ENCODE data around the gene BRIP1. TPM values are rescaled to one million over a fixed set of nuclear protein-coding genes. Genes with fewer than 3 reads are reported as not detected.

BRIP1 gene
- total and polyA plus RNA-seq, 7 experiments from 2014 or later, result 0.64 to 19.9 (median 1.6) TPM

DNA sequence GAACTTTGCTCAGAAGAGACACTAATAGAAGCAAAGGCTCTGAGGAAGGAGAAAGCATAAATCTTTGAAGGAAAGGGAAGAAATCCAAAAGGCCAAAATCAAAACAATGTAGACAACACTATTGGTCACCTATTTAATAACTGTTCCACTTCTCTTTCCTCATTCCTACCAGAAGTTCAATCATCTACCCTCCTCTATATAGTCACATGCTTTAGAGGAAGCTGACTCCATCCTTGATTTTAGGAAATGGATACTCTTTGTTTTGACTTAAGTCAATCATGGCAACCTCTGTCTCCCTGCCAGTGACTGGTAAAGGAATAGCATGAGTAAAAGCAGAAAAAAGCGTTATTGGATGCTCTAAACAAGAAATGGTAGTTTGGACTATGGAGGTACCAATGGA lies 7.3 kb downstream of the BRIP1 start:
- intact Hi-C loops (cut with micrococcal nuclease), result no loop called here

DNA sequence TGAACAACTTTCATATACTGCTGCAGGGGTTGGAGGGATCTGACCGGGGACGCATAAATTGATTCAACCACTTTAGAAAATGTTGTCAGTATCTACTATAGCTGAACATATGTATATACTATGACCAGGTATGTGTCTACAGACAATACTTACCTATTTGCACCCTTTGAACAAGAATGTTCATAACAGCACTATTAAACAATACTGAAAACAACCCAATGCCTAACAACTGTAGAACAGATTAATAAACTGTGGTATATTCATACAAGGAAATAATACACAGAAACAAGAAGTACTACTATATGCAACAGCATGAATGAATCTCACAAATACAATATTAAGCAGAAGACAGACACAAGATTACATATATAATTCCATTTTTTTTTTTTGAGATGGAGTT lies 10.5 kb downstream of the BRIP1 start:
- ATAC-seq (no peak), DNase-seq (no peak)
- H3K27me3 Mint-ChIP-seq, result no peaks in the 10 kb centered on the region
- no peaks in the 10 kb centered on the region for H3K27me3 ChIP-seq (ENCODE audit: control insufficient read depth in 2 of 2, insufficient read depth in 2 of 2, low read length in 2 of 2)
- intact Hi-C loops (cut with micrococcal nuclease), result no loop called here
- H3K9me3 Mint-ChIP-seq, result no peaks in the 10 kb centered on the region
- no peak overlapping the region for H3K27ac ChIP-seq (ENCODE audit: low read depth, low read length)
- no peak overlapping the region for H3K4me3 Mint-ChIP-seq
- H3K27ac Mint-ChIP-seq, result no peak overlapping the region
- H3K4me1 Mint-ChIP-seq, result peaks cover 0 to 21% (median 0%) of the 10 kb centered on the region in 7 donors
- no peak overlapping the region for H3K4me3 ChIP-seq (ENCODE audit: low read length)
- ChIA-PET POLR2A (no interaction called here), CTCF (no interaction called here)
- H3K9me3 ChIP-seq (ENCODE audit: control insufficient read depth in 2 of 3, low read length in 3 of 3), result no peaks in the 10 kb centered on the region
- H3K4me1 ChIP-seq (ENCODE audit: control insufficient read depth in 2 of 2, insufficient read depth in 2 of 2, low read length in 2 of 2), result no peaks in the 10 kb centered on the region
- no peaks in the 10 kb centered on the region for H3K36me3 ChIP-seq (ENCODE audit: control insufficient read depth in 2 of 3, insufficient read depth in 3 of 3, low read length in 3 of 3)
- H3K36me3 Mint-ChIP-seq, result peaks cover 0 to 17% (median 14%) of the 10 kb centered on the region in 5 donors

More for the DNA sequence above, 7.3 kb downstream of the BRIP1 start:
- Mint-ChIP-seq H3K4me1 (peaks cover 0 to 30% (median 0%) of the 10 kb centered on the region in 7 donors), H3K27me3 (no peaks in the 10 kb centered on the region), H3K4me3 (no peak overlapping the region), H3K9me3 (no peaks in the 10 kb centered on the region), H3K27ac (no peak overlapping the region), H3K36me3 (peaks cover 0 to 17% (median 10%) of the 10 kb centered on the region in 5 donors)
- Histone ChIP-seq H3K4me3 (ENCODE audit: low read length) (no peak overlapping the region), H3K36me3 (ENCODE audit: control insufficient read depth in 2 of 3, insufficient read depth in 3 of 3, low read length in 3 of 3) (no peaks in the 10 kb centered on the region), H3K4me1 (ENCODE audit: control insufficient read depth in 2 of 2, insufficient read depth in 2 of 2, low read length in 2 of 2) (no peaks in the 10 kb centered on the region), H3K9me3 (ENCODE audit: control insufficient read depth in 2 of 3, low read length in 3 of 3) (no peaks in the 10 kb centered on the region), H3K27ac (ENCODE audit: low read depth, low read length) (no peak overlapping the region), H3K27me3 (ENCODE audit: control insufficient read depth in 2 of 2, insufficient read depth in 2 of 2, low read length in 2 of 2) (no peaks in the 10 kb centered on the region)
- DNase-seq (no peak), ATAC-seq (no peak)
- ChIA-PET POLR2A (no interaction called here), CTCF (no interaction called here)

DNA sequence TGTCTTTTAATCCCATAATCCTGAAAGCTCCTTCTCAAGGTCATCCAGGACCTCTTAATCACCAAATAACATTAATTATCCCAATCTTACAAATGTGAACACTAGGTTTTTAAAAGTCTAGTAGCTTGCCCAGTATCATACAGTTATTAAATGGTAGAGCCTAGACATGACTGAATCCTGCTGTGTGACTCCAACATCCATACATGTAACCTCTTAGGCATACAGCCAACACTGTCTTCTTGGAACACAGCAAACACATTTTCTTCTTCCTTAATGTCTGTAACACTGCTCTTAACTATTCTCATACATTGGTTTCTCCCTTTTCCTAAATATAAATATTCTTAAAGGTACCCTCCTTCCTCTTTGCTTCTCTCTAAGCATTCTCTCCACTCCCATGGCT lies 13.7 kb downstream of the BRIP1 start:
- POLR2A ChIA-PET, result no interaction called here

DNA sequence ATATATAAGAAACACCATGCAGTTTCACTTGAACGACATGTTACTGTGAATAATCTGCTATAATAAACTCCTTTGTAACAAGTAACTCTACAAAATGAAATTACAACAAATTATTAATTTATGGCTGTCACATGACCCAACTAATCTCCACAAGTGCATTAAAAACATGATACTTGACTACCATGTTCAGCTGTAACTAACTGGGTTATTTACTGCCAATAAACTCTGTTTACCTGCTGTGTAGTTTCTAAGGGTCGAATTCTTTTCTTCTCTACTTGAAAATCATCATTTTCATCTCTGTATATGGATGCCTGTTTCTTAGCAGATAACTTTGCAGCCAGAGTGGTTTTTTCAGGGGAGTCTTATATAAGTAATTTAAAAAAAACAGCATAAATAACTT lies 14.4 kb downstream of the BRIP1 start:
- Mint-ChIP-seq H3K27me3 (no peaks in the 10 kb centered on the region), H3K36me3 (peaks cover 0 to 24% (median 12%) of the 10 kb centered on the region in 5 donors), H3K4me1 (peaks cover 0 to 8% (median 0%) of the 10 kb centered on the region in 7 donors), H3K27ac (no peak overlapping the region), H3K4me3 (no peak overlapping the region), H3K9me3 (no peaks in the 10 kb centered on the region)
- intact Hi-C loops (cut with micrococcal nuclease), result no loop called here
- Histone ChIP-seq H3K9me3 (ENCODE audit: control insufficient read depth in 2 of 3, low read length in 3 of 3) (no peaks in the 10 kb centered on the region), H3K27me3 (ENCODE audit: control insufficient read depth in 2 of 2, insufficient read depth in 2 of 2, low read length in 2 of 2) (no peaks in the 10 kb centered on the region), H3K27ac (ENCODE audit: low read depth, low read length) (no peak overlapping the region), H3K4me1 (ENCODE audit: control insufficient read depth in 2 of 2, insufficient read depth in 2 of 2, low read length in 2 of 2) (no peaks in the 10 kb centered on the region), H3K4me3 (ENCODE audit: low read length) (no peak overlapping the region), H3K36me3 (ENCODE audit: control insufficient read depth in 2 of 3, insufficient read depth in 3 of 3, low read length in 3 of 3) (peaks cover 0 to 3% (median 0%) of the 10 kb centered on the region in 3 experiments)
- no peak for ATAC-seq
- ChIA-PET POLR2A (no interaction called here), CTCF (no interaction called here)
- no peak for DNase-seq

More for the DNA sequence above, 13.7 kb downstream of the BRIP1 start:
- intact Hi-C loops (cut with micrococcal nuclease), result no loop called here
- Mint-ChIP-seq H3K27ac (peak overlapping the region in 1 of 9 donors; percentile 17), H3K36me3 (peaks cover 0 to 25% (median 10%) of the 10 kb centered on the region in 5 donors), H3K4me1 (peaks cover 0 to 12% (median 0%) of the 10 kb centered on the region in 7 donors), H3K9me3 (no peaks in the 10 kb centered on the region), H3K27me3 (no peaks in the 10 kb centered on the region), H3K4me3 (no peak overlapping the region)
- Histone ChIP-seq H3K4me3 (ENCODE audit: low read length) (no peak overlapping the region), H3K36me3 (ENCODE audit: control insufficient read depth in 2 of 3, insufficient read depth in 3 of 3, low read length in 3 of 3) (peaks cover 0 to 3% (median 0%) of the 10 kb centered on the region in 3 experiments), H3K27ac (ENCODE audit: low read depth, low read length) (no peak overlapping the region), H3K4me1 (ENCODE audit: control insufficient read depth in 2 of 2, insufficient read depth in 2 of 2, low read length in 2 of 2) (no peaks in the 10 kb centered on the region), H3K9me3 (ENCODE audit: control insufficient read depth in 2 of 3, low read length in 3 of 3) (no peaks in the 10 kb centered on the region), H3K27me3 (ENCODE audit: control insufficient read depth in 2 of 2, insufficient read depth in 2 of 2, low read length in 2 of 2) (no peaks in the 10 kb centered on the region)
- CTCF ChIA-PET, result no interaction called here
- ATAC-seq (no peak), DNase-seq (no peak)

DNA sequence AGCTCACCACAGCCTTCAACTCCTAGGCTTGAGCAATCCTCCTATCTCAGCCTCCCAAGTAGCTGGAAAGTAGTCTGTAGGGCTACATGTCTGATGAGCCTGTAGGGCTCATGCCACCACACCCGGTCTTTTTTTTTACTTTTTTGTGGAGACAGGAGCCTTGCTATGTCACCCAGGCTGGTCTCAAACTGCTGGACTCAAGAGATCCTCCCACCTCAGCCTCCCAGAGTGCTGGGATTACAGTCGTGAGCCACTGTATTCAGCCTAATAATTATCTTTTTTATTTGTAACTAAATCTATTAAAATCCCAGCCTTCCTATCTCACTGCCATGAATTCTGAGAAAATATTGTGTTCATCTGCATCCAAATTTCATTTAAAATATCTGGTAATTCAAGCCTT lies 15.1 kb downstream of the BRIP1 start:
- Histone ChIP-seq H3K9me3 (ENCODE audit: control insufficient read depth in 2 of 3, low read length in 3 of 3) (no peaks in the 10 kb centered on the region), H3K27me3 (ENCODE audit: control insufficient read depth in 2 of 2, insufficient read depth in 2 of 2, low read length in 2 of 2) (no peaks in the 10 kb centered on the region), H3K36me3 (ENCODE audit: control insufficient read depth in 2 of 3, insufficient read depth in 3 of 3, low read length in 3 of 3) (peaks cover 0 to 3% (median 0%) of the 10 kb centered on the region in 3 experiments), H3K4me3 (ENCODE audit: low read length) (no peak overlapping the region), H3K4me1 (ENCODE audit: control insufficient read depth in 2 of 2, insufficient read depth in 2 of 2, low read length in 2 of 2) (no peaks in the 10 kb centered on the region), H3K27ac (ENCODE audit: low read depth, low read length) (no peak overlapping the region)
- no peaks in the 10 kb centered on the region for H3K9me3 Mint-ChIP-seq
- H3K4me3 Mint-ChIP-seq, result no peak overlapping the region
- DNase-seq (no peak), ATAC-seq (no peak)
- no peak overlapping the region for H3K27ac Mint-ChIP-seq
- H3K27me3 Mint-ChIP-seq, result no peaks in the 10 kb centered on the region
- H3K4me1 Mint-ChIP-seq, result peaks cover 0 to 5% (median 0%) of the 10 kb centered on the region in 7 donors
- ChIA-PET CTCF (interaction anchor here (0.6 kb wide), 1 partner anchor 15 kb away, joined by 3 read pairs; the partner anchor contains the start of gene BRIP1), POLR2A (interaction anchor here (0.6 kb wide), 1 partner anchor 56 kb away, joined by 4 read pairs; no protein-coding TSS in a partner anchor)
- peaks cover 0 to 29% (median 15%) of the 10 kb centered on the region in 5 donors for H3K36me3 Mint-ChIP-seq
- intact Hi-C loops (cut with micrococcal nuclease), result no loop called here

DNA sequence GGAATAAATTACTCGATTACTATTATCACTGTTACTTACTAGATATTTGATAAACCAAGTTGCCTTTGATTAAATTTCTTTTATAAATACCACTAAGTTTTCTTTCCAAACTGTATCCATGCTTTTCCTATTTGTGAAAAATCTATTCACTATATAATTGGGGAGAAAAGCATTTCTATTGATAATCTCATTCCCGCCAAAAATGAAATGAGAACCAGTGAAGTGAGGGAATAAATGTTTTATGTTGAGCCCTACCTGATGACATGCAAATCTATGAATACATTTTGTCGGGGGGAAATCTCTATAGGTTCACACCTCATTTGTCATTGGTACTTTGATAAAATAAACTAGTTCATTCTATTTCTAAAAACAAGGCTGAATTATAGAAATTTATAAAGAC lies 15.7 kb downstream of the BRIP1 start:
- no peaks in the 10 kb centered on the region for H3K27me3 Mint-ChIP-seq
- H3K4me1 ChIP-seq (ENCODE audit: control insufficient read depth in 2 of 2, insufficient read depth in 2 of 2, low read length in 2 of 2), result no peaks in the 10 kb centered on the region
- peaks cover 0 to 3% (median 0%) of the 10 kb centered on the region in 3 experiments for H3K36me3 ChIP-seq (ENCODE audit: control insufficient read depth in 2 of 3, insufficient read depth in 3 of 3, low read length in 3 of 3)
- no peaks in the 10 kb centered on the region for H3K9me3 ChIP-seq (ENCODE audit: control insufficient read depth in 2 of 3, low read length in 3 of 3)
- H3K36me3 Mint-ChIP-seq, result peaks cover 0 to 31% (median 15%) of the 10 kb centered on the region in 5 donors
- peaks cover 0 to 2% (median 0%) of the 10 kb centered on the region in 7 donors for H3K4me1 Mint-ChIP-seq
- no peaks in the 10 kb centered on the region for H3K27me3 ChIP-seq (ENCODE audit: control insufficient read depth in 2 of 2, insufficient read depth in 2 of 2, low read length in 2 of 2)
- POLR2A ChIA-PET, result interaction anchor here (0.6 kb wide), 1 partner anchor 57 kb away, joined by 4 read pairs; no protein-coding TSS in a partner anchor
- H3K4me3 Mint-ChIP-seq, result no peak overlapping the region
- intact Hi-C loops (cut with micrococcal nuclease), result no loop called here
- H3K9me3 Mint-ChIP-seq, result no peaks in the 10 kb centered on the region
- no peak overlapping the region for H3K4me3 ChIP-seq (ENCODE audit: low read length)
- CTCF ChIA-PET, result interaction anchor here (0.6 kb wide), 1 partner anchor 16 kb away, joined by 3 read pairs; the partner anchor contains the start of gene BRIP1
- no peak overlapping the region for H3K27ac Mint-ChIP-seq
- H3K27ac ChIP-seq (ENCODE audit: low read depth, low read length), result no peak overlapping the region
- DNase-seq (no peak), ATAC-seq (no peak)

DNA sequence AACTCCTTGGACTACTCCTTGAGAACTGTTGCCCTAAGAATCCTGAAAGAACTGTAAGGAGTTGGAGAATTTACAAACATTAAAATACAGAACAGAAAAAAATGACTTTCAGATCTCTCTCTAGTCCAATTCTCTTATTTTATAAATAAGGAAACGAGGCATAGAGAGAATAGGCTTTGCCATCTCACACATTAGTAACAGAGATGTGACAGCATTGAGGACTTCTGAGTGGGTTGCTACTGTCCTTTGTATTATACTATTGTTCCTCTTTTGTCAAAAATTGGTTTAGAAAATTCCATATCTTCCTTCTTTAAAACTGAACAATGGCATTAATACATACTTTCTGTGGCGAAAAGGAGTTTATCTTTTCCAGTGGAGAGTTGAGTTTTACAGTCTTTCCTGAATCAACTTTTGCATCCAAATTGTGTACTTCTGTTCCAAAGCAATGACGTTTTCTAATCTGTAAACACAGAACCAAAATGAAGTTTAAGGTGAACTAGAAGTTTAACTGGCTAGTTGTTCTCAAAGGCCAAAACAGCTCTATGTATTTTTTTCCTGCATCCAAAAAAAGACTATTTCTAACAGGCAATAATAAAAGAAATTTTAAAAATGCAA lies 16.5 kb downstream of the BRIP1 start:
- Mint-ChIP-seq H3K27me3 (no peaks in the 10 kb centered on the region), H3K4me3 (no peak overlapping the region), H3K9me3 (no peaks in the 10 kb centered on the region), H3K27ac (no peak overlapping the region), H3K36me3 (peaks cover 0 to 31% (median 15%) of the 10 kb centered on the region in 5 donors), H3K4me1 (peaks cover 0 to 2% (median 0%) of the 10 kb centered on the region in 7 donors)
- peaks cover 0 to 3% (median 0%) of the 10 kb centered on the region in 3 experiments for H3K36me3 ChIP-seq (ENCODE audit: control insufficient read depth in 2 of 3, insufficient read depth in 3 of 3, low read length in 3 of 3)
- H3K9me3 ChIP-seq (ENCODE audit: control insufficient read depth in 2 of 3, low read length in 3 of 3), result no peaks in the 10 kb centered on the region
- ChIA-PET POLR2A (no interaction called here), CTCF (no interaction called here)
- ATAC-seq (no peak), DNase-seq (no peak)
- H3K4me1 ChIP-seq (ENCODE audit: control insufficient read depth in 2 of 2, insufficient read depth in 2 of 2, low read length in 2 of 2), result no peaks in the 10 kb centered on the region
- no peaks in the 10 kb centered on the region for H3K27me3 ChIP-seq (ENCODE audit: control insufficient read depth in 2 of 2, insufficient read depth in 2 of 2, low read length in 2 of 2)
- intact Hi-C loops (cut with micrococcal nuclease), result no loop called here
- H3K27ac ChIP-seq (ENCODE audit: low read depth, low read length), result no peak overlapping the region
- no peak overlapping the region for H3K4me3 ChIP-seq (ENCODE audit: low read length)
